Activated CD8-positive, alpha-beta T cell treated with anti-CD3 and anti-CD28 coated beads for 36 hours (primary cell): ENCODE results near the gene SOX18. TPM values are rescaled to one million over a fixed set of nuclear protein-coding genes. Genes with fewer than 3 reads are reported as not detected.

Experiments
- ATAC-seq: fragments of 200-7000 bp; cut with Tn5 transposase; one replicate; pipeline ENCODE4 v1.10.0; 2021; ENCODE audit warnings: mild to moderate bottlenecking, moderate library complexity
- CTCF ChIA-PET: fragments of 350-600 bp; sonication (Branson Sonifier 250); formaldehyde crosslinking; loops from one replicate; lab custom pipeline; 2021; ENCODE audit warnings: antibody characterized with exemption; lab: Charles Lee
- POLR2A ChIA-PET: fragments of 350-600 bp; sonication (Branson Sonifier 250); formaldehyde crosslinking; loops from one replicate; lab custom pipeline; 2021; ENCODE audit warnings: antibody characterized with exemption; lab: Charles Lee
- DNase-seq: peaks from one replicate; pipeline ENCODE4 v3.0.0-alpha.2; 2020
- H3K27ac Mint-ChIP-seq: one replicate; pipeline ENCODE4 v1.8.0; 2021; ENCODE audit warnings: mild to moderate bottlenecking, mixed read lengths
- H3K27me3 Mint-ChIP-seq: one replicate; pipeline ENCODE4 v1.8.0; 2021; ENCODE audit warnings: mixed read lengths
- H3K36me3 Mint-ChIP-seq: one replicate; pipeline ENCODE4 v1.8.0; 2021; ENCODE audit warnings: low read depth, mixed read lengths
- H3K4me1 Mint-ChIP-seq: one replicate; pipeline ENCODE4 v1.8.0; 2021; ENCODE audit warnings: low read depth, mixed read lengths
- H3K4me3 Mint-ChIP-seq: one replicate; pipeline ENCODE4 v1.8.0; 2021; ENCODE audit warnings: mild to moderate bottlenecking, moderate library complexity, mixed read lengths
- H3K9me3 Mint-ChIP-seq: one replicate; pipeline ENCODE4 v1.8.0; 2021; ENCODE audit warnings: mixed read lengths
- intact Hi-C: fragments of 100-400 bp; cut with micrococcal nuclease; formaldehyde crosslinking; loops from one replicate; pipeline ENCODE4 v1.10.0; 2022
- total RNA-seq, 2 experiments: library from RNA; stranded (reverse); gene quantifications; one replicate each; pipeline ENCODE4 v1.2.3, GENCODE V29; 2021
- TF ChIP-seq, protein P1 (sequence below): fragments of 200-600 bp; IDR thresholded peaks from one replicate; pipeline ENCODE4 v1.8.0; 2022; ENCODE audit warnings: antibody characterized with exemption, mild to moderate bottlenecking

SOX18 gene
- total RNA-seq, 2 experiments from 2014 or later: not detected

- Mint-ChIP-seq H3K9me3 (no peaks in the 10 kb centered on the region), H3K27me3 (no peaks in the 10 kb centered on the region), H3K4me1 (peaks cover 4% of the 10 kb centered on the region), H3K27ac (peak overlapping the region; percentile 89), H3K4me3 (peak overlapping the region; percentile 50), H3K36me3 (peaks cover 5% of the 10 kb centered on the region)
- ATAC-seq: no peak
- POLR2A ChIA-PET: interaction anchor here (0.7 to 1.3 kb wide), 3 partner anchors 9 to 12 kb away, joined by 3 to 7 read pairs (median 3); no protein-coding TSS in a partner anchor
- TF ChIP-seq, protein P1, sequence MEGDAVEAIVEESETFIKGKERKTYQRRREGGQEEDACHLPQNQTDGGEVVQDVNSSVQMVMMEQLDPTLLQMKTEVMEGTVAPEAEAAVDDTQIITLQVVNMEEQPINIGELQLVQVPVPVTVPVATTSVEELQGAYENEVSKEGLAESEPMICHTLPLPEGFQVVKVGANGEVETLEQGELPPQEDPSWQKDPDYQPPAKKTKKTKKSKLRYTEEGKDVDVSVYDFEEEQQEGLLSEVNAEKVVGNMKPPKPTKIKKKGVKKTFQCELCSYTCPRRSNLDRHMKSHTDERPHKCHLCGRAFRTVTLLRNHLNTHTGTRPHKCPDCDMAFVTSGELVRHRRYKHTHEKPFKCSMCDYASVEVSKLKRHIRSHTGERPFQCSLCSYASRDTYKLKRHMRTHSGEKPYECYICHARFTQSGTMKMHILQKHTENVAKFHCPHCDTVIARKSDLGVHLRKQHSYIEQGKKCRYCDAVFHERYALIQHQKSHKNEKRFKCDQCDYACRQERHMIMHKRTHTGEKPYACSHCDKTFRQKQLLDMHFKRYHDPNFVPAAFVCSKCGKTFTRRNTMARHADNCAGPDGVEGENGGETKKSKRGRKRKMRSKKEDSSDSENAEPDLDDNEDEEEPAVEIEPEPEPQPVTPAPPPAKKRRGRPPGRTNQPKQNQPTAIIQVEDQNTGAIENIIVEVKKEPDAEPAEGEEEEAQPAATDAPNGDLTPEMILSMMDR: no peak
- CTCF ChIA-PET: interaction anchor here (1.0 to 3.5 kb wide), 3 partner anchors 19 to 44 kb away, joined by 3 to 20 read pairs (median 4); no protein-coding TSS in a partner anchor
- no peak for DNase-seq
- intact Hi-C loops: no loop called here
Measured at GRCh38 chr20:64076061-64076997, 26.9 kb upstream of the SOX18 start.

- no peak overlapping the region for H3K27ac Mint-ChIP-seq
- H3K27me3 Mint-ChIP-seq: no peaks in the 10 kb centered on the region
- TF ChIP-seq, protein P1: no peak
- no peaks in the 10 kb centered on the region for H3K9me3 Mint-ChIP-seq
- intact Hi-C loops: no loop called here
- H3K4me3 Mint-ChIP-seq: no peak overlapping the region
- POLR2A ChIA-PET: interaction anchor here (0.7 to 1.3 kb wide), 3 partner anchors 9 to 37 kb away, joined by 3 to 7 read pairs (median 3); no protein-coding TSS in a partner anchor
- peaks cover 4% of the 10 kb centered on the region for H3K4me1 Mint-ChIP-seq
- CTCF ChIA-PET: interaction anchor here (1.4 kb wide), 1 partner anchor 9 kb away, joined by 4 read pairs; no protein-coding TSS in a partner anchor
- no peak for ATAC-seq
- peaks cover 5% of the 10 kb centered on the region for H3K36me3 Mint-ChIP-seq
- no peak for DNase-seq
Measured at GRCh38 chr20:64075556-64075955, 26.1 kb upstream of the SOX18 start.

DNA sequence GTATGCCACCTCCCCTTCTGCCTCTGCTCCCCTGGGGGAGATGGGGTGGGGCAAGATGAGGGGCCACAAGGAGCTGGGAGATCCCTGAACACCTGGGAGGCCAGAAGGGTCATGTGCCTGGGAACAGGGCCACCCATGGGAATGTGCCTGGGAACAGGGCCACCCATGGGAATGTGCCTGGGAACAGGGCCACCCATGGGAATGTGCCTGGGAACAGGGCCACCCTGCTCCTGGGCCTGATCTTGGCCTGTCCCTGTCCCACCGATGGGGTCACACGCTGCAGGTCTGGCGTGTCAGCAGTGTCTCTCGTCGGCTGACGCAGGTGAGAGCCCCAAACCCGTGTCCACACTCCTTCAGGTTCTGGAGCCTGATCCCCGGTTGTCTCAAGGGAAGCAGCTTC lies 25.5 kb upstream of the SOX18 start:
- Mint-ChIP-seq H3K36me3 (peaks cover 5% of the 10 kb centered on the region), H3K4me1 (no peaks in the 10 kb centered on the region), H3K27ac (no peak overlapping the region), H3K4me3 (no peak overlapping the region), H3K9me3 (no peaks in the 10 kb centered on the region), H3K27me3 (no peaks in the 10 kb centered on the region)
- ChIA-PET CTCF (interaction anchor here (1.4 kb wide), 1 partner anchor 8 kb away, joined by 4 read pairs; no protein-coding TSS in a partner anchor), POLR2A (interaction anchor here (1.0 kb wide), 1 partner anchor 36 kb away, joined by 3 read pairs; no protein-coding TSS in a partner anchor)
- TF ChIP-seq, protein P1: no peak
- intact Hi-C loops: no loop called here
- no peak for ATAC-seq
- no peak for DNase-seq

DNA sequence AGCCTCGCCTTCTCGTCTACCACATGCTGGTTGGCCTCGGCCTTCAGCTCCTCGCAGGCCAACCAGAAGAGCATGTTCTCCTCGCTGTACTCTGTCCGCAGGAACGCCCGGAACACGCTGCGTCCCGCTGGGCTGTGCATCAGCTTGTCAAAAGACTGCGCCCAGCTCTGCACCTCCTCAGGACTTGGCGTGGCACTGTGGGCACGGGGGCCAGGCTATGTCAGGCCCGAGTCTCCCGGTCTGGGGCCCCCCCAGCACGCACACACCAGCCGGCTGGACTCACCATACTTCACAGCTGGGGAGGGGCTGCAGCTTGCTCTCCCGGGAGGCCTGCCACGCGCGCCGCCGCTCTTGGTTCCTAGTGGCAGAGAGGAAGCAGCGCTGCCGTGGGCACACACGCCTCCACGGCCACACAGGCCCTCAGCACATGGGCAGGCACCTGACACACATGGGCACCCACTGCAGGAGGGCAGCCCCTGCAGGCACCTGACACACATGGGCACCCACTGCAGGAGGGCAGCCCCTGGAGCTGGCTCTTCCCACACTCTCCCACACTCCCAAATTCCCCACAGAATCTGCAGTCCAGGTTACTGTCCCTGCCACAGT lies 24.8 kb upstream of the SOX18 start:
- intact Hi-C loops: no loop called here
- ATAC-seq (no peak), DNase-seq (no peak)
- ChIA-PET POLR2A (no interaction called here), CTCF (interaction anchor here (0.8 to 1.4 kb wide), 3 partner anchors 8 to 35 kb away, joined by 3 to 4 read pairs (median 3); no protein-coding TSS in a partner anchor)
- TF ChIP-seq, protein P1: no peak
- no peaks in the 10 kb centered on the region for H3K27me3 Mint-ChIP-seq
- no peaks in the 10 kb centered on the region for H3K9me3 Mint-ChIP-seq
- peaks cover 5% of the 10 kb centered on the region for H3K36me3 Mint-ChIP-seq
- no peak overlapping the region for H3K4me3 Mint-ChIP-seq
- H3K4me1 Mint-ChIP-seq: no peaks in the 10 kb centered on the region
- no peak overlapping the region for H3K27ac Mint-ChIP-seq
